ENCODE results near the gene G2E3. TPM values are rescaled to one million over a fixed set of nuclear protein-coding genes. Genes with fewer than 3 reads are reported as not detected.

The G2E3 gene
- total and polyA plus RNA-seq, 2 of the 13 experiments (the other 11 are each of a cell fraction or from before 2014, with no cell fraction given) = 22.8 to 63.0 TPM

DNA sequence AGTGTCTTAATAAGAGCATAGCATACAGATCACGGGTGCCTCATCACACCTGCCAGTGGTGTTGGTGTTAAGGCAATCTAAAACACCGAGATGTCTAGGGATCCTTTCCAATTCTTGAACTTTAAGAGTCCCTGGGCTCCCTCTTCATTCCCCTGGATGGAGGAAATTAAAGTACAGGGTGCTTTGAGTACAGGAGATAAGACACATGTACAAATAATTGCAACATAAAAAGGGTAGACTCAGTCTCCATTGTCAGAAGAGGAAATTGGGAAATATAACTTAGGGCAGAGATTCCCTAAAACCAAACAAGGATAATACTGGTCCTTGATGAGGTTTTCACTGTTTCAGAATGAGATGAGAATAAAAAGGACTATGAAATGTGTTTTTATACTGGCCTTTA, 98.1 kb downstream of the G2E3 start:
- 0 out of 2 replicates have a peak, but pooled peaks have one; percentile 14 for TF ChIP-seq ARID2 (CRISPR knock-in tag; IDR thresholded peaks at IDR 0.05; ENCODE audit: borderline replicate concordance)
- TF ChIP-seq CEBPB (IDR thresholded peaks at IDR 0.05; ENCODE audit: borderline replicate concordance, low read depth, low read length) = peak; percentile 26; the same call in 1 of the 2 replicates
- TF ChIP-seq SNAI1 (CRISPR knock-in tag; IDR thresholded peaks at IDR 0.05; ENCODE audit: borderline replicate concordance) = 0 out of 2 replicates have a peak, but pooled peaks have one; percentile 17
- no peak for TF ChIP-seq NRL (CRISPR knock-in tag; IDR thresholded peaks at IDR 0.05; ENCODE audit: borderline replicate concordance)
- Histone ChIP-seq H3K9ac (ENCODE audit: insufficient read depth, low read depth, low read length) (no peak overlapping the region), H3K79me2 (ENCODE audit: insufficient read depth, low read length) (no peaks in the 10 kb centered on the region), H3K27me3 (ENCODE audit: control insufficient read depth in 1 of 2, insufficient read depth in 2 of 2, low read length in 2 of 2) (no peaks in the 10 kb centered on the region), H3K27ac (ENCODE audit: extremely low read length, insufficient read depth, low read length) (no peak overlapping the region), H3K36me3 (replicated peaks in 1 of 2; ENCODE audit: control insufficient read depth in 1 of 2, insufficient read depth in 2 of 2, low read length in 2 of 2) (peaks cover 34 to 92% of the 10 kb centered on the region in 2 experiments), H2AFZ (ENCODE audit: low read length) (no peak overlapping the region), H3K4me2 (ENCODE audit: low read depth, low read length) (no peak overlapping the region), H3K9me3 (ENCODE audit: low read length) (no peaks in the 10 kb centered on the region), H3K4me3 (replicated peaks in 1 of 3; ENCODE audit: insufficient read depth in 1 of 3, low read depth in 2 of 3, low read length in 3 of 3) (no peak overlapping the region), H4K20me1 (ENCODE audit: insufficient read depth, low read length) (peaks cover 10% of the 10 kb centered on the region), H3K4me1 (ENCODE audit: insufficient read depth, low read length) (peaks cover 10% of the 10 kb centered on the region; the same call in 1 of the 2 replicates)
- WGBS (ENCODE audit: low lambda C conversion rate) = 92% methylated on average over 2 of the region's 2 CpGs
- ATAC-seq (peak; percentile 30), DNase-seq (ENCODE audit: low spot score) (no peak), FAIRE-seq (no peak)
- intact Hi-C loops (cut with micrococcal nuclease; ENCODE audit: unreplicated experiment) = loop anchor here (2.0 to 5.0 kb wide), 2 partner anchors 35 to 50 kb away; no protein-coding TSS in a partner anchor
- POLR2A ChIA-PET = no interaction called here
- in situ Hi-C loops (cut with HindIII; ENCODE audit: extremely low pct_ligation_motif_present, low pct_unique_long_range_greater_than_20kb) = no loop called here
- CTCF ChIA-PET (ENCODE audit: low intra/inter-chr PET ratio, low total read pairs) = interaction anchor here (1.6 to 2.5 kb wide), 2 partner anchors 34 to 250 kb away, joined by 10 to 12 read pairs; no protein-coding TSS in a partner anchor
- BruUV-seq (replicated peaks) = no TSS peak

DNA sequence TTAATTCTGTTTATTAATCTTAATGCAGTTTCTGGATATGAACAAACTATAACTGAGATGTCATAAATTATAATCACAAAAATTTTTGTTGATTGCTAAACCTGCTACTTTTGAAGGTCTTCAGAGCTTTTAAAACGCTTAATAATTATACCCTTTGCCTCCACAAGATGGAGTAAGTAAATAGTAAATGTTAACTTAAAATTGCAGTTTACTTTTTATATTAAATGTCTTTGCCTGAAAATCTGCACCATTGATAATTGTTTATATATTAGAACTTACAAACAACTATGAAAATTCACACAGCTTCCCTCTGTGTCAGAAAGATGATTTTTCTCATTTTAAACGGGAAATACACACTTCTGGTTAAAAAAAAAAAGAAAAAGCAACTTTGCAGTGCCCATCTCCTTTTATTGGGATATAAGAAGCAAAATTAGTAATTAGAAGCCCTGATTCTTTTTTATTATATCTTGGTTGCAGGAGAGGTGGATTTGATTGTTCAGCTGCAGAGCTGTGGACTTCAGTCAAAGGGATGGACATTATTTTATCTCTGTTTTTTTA, 98.7 kb downstream of the G2E3 start:
- WGBS (ENCODE audit: low lambda C conversion rate) = 76% methylated on average over 2 of the region's 2 CpGs
- CTCF ChIA-PET (ENCODE audit: low intra/inter-chr PET ratio, low total read pairs) = no interaction called here
- POLR2A ChIA-PET = no interaction called here
- intact Hi-C loops (cut with micrococcal nuclease; ENCODE audit: unreplicated experiment) = loop anchor here (2.0 to 5.0 kb wide), 2 partner anchors 35 to 49 kb away; no protein-coding TSS in a partner anchor
- Histone ChIP-seq H3K27ac (ENCODE audit: extremely low read length, insufficient read depth, low read length) (no peak overlapping the region), H3K9me3 (ENCODE audit: low read length) (no peaks in the 10 kb centered on the region), H3K4me1 (ENCODE audit: insufficient read depth, low read length) (peaks cover 10% of the 10 kb centered on the region; the same call in 1 of the 2 replicates), H3K79me2 (ENCODE audit: insufficient read depth, low read length) (no peaks in the 10 kb centered on the region), H3K9ac (ENCODE audit: insufficient read depth, low read depth, low read length) (no peak overlapping the region), H3K36me3 (replicated peaks in 1 of 2; ENCODE audit: control insufficient read depth in 1 of 2, insufficient read depth in 2 of 2, low read length in 2 of 2) (peaks cover 33 to 93% of the 10 kb centered on the region in 2 experiments), H3K4me2 (ENCODE audit: low read depth, low read length) (no peak overlapping the region), H3K4me3 (replicated peaks in 1 of 3; ENCODE audit: insufficient read depth in 1 of 3, low read depth in 2 of 3, low read length in 3 of 3) (no peak overlapping the region), H4K20me1 (ENCODE audit: insufficient read depth, low read length) (peaks cover 12% of the 10 kb centered on the region), H3K27me3 (ENCODE audit: control insufficient read depth in 1 of 2, insufficient read depth in 2 of 2, low read length in 2 of 2) (no peaks in the 10 kb centered on the region), H2AFZ (ENCODE audit: low read length) (no peak overlapping the region)
- DNase-seq (ENCODE audit: low spot score) = peak; percentile 39
- no peak for FAIRE-seq
- no TSS peak for BruUV-seq (replicated peaks)
- ATAC-seq = no peak
- in situ Hi-C loops (cut with HindIII; ENCODE audit: extremely low pct_ligation_motif_present, low pct_unique_long_range_greater_than_20kb) = no loop called here
- TF ChIP-seq, protein P1, sequence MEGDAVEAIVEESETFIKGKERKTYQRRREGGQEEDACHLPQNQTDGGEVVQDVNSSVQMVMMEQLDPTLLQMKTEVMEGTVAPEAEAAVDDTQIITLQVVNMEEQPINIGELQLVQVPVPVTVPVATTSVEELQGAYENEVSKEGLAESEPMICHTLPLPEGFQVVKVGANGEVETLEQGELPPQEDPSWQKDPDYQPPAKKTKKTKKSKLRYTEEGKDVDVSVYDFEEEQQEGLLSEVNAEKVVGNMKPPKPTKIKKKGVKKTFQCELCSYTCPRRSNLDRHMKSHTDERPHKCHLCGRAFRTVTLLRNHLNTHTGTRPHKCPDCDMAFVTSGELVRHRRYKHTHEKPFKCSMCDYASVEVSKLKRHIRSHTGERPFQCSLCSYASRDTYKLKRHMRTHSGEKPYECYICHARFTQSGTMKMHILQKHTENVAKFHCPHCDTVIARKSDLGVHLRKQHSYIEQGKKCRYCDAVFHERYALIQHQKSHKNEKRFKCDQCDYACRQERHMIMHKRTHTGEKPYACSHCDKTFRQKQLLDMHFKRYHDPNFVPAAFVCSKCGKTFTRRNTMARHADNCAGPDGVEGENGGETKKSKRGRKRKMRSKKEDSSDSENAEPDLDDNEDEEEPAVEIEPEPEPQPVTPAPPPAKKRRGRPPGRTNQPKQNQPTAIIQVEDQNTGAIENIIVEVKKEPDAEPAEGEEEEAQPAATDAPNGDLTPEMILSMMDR (CRISPR knock-in tag; IDR thresholded peaks at IDR 0.05) = peak; percentile 9; the same call in 1 of the 2 replicates
- TF ChIP-seq, protein P2, sequence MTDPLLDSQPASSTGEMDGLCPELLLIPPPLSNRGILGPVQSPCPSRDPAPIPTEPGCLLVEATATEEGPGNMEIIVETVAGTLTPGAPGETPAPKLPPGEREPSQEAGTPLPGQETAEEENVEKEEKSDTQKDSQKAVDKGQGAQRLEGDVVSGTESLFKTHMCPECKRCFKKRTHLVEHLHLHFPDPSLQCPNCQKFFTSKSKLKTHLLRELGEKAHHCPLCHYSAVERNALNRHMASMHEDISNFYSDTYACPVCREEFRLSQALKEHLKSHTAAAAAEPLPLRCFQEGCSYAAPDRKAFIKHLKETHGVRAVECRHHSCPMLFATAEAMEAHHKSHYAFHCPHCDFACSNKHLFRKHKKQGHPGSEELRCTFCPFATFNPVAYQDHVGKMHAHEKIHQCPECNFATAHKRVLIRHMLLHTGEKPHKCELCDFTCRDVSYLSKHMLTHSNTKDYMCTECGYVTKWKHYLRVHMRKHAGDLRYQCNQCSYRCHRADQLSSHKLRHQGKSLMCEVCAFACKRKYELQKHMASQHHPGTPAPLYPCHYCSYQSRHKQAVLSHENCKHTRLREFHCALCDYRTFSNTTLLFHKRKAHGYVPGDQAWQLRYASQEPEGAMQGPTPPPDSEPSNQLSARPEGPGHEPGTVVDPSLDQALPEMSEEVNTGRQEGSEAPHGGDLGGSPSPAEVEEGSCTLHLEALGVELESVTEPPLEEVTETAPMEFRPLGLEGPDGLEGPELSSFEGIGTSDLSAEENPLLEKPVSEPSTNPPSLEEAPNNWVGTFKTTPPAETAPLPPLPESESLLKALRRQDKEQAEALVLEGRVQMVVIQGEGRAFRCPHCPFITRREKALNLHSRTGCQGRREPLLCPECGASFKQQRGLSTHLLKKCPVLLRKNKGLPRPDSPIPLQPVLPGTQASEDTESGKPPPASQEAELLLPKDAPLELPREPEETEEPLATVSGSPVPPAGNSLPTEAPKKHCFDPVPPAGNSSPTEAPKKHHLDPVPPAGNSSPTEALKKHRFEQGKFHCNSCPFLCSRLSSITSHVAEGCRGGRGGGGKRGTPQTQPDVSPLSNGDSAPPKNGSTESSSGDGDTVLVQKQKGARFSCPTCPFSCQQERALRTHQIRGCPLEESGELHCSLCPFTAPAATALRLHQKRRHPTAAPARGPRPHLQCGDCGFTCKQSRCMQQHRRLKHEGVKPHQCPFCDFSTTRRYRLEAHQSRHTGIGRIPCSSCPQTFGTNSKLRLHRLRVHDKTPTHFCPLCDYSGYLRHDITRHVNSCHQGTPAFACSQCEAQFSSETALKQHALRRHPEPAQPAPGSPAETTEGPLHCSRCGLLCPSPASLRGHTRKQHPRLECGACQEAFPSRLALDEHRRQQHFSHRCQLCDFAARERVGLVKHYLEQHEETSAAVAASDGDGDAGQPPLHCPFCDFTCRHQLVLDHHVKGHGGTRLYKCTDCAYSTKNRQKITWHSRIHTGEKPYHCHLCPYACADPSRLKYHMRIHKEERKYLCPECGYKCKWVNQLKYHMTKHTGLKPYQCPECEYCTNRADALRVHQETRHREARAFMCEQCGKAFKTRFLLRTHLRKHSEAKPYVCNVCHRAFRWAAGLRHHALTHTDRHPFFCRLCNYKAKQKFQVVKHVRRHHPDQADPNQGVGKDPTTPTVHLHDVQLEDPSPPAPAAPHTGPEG (CRISPR knock-in tag; IDR thresholded peaks at IDR 0.05) = no peak
- TF ChIP-seq ZNF232 (CRISPR knock-in tag; IDR thresholded peaks at IDR 0.05; ENCODE audit: borderline replicate concordance) (no peak), TCF7 (IDR thresholded peaks at IDR 0.05; ENCODE audit: low read depth) (no peak), STAG1 (CRISPR knock-in tag; IDR thresholded peaks at IDR 0.05) (peak; percentile 34), SMAD1 (CRISPR knock-in tag; IDR thresholded peaks at IDR 0.05; ENCODE audit: borderline replicate concordance, low read depth) (no peak)
